NT2/D1 (cell line): ENCODE measurements around the gene MGST2.

Experiments
- YY1 ChIP-seq: IDR thresholded peaks from 2 replicates; pipeline ENCODE4 v1.6.1; 2011; ENCODE audit not compliant: insufficient read length, insufficient read depth
- ZNF274 ChIP-seq: IDR thresholded peaks from 2 replicates; pipeline ENCODE4 v1.6.1; 2011; ENCODE audit warnings: mild to moderate bottlenecking, low read depth, low read length

- TF ChIP-seq ZNF274 (no peak), YY1 (no peak)
These were observed 17.1 kb downstream of the MGST2 start for GRCh38 chr4:139682741-139683151.
